H9 (cell line): ENCODE measurements around the gene TIMM9. TPM values are rescaled to one million over a fixed set of nuclear protein-coding genes. Genes with fewer than 3 reads are reported as not detected.

Experiments used
- DNase-seq: peaks from one replicate; pipeline ENCODE4 v3.0.0-alpha.2; 2017
- H2AFZ ChIP-seq: one replicate; pipeline ENCODE4 v1.6.1; 2013; ENCODE audit warnings: mild to moderate bottlenecking, low read length, control low read depth, moderate library complexity
- H2AK5ac ChIP-seq: 2 replicates; pipeline ENCODE4 v1.6.1; 2013; ENCODE audit warnings: low read length, control low read depth, mixed read lengths; ENCODE audit not compliant: insufficient read length
- H2BK120ac ChIP-seq: one replicate; pipeline ENCODE4 v1.6.1; 2013; ENCODE audit warnings: low read depth, mild to moderate bottlenecking, low read length, control low read depth, inconsistent platforms; ENCODE audit not compliant: poor library complexity, severe bottlenecking
- H2BK12ac ChIP-seq: 2 replicates; pipeline ENCODE4 v1.6.1; 2013; ENCODE audit warnings: low read length, control low read depth, mixed read lengths, low read depth; ENCODE audit not compliant: insufficient read length
- H2BK15ac ChIP-seq: 2 replicates; pipeline ENCODE4 v1.6.1; 2013; ENCODE audit warnings: low read depth, low read length, control low read depth
- H2BK20ac ChIP-seq: one replicate; pipeline ENCODE4 v1.6.1; 2013; ENCODE audit warnings: low read depth, mild to moderate bottlenecking, low read length, control low read depth, inconsistent platforms; ENCODE audit not compliant: poor library complexity, severe bottlenecking
- H2BK5ac ChIP-seq: 2 replicates; pipeline ENCODE4 v1.6.1; 2013; ENCODE audit warnings: low read length, control low read depth, mixed read lengths; ENCODE audit not compliant: insufficient read length
- H3K14ac ChIP-seq: 2 replicates; pipeline ENCODE4 v1.6.1; 2013; ENCODE audit warnings: low read length, control low read depth; ENCODE audit not compliant: insufficient read depth
- H3K18ac ChIP-seq: 2 replicates; pipeline ENCODE4 v1.6.1; 2013; ENCODE audit warnings: low read depth, mild to moderate bottlenecking, mixed read lengths, low read length, control low read depth; ENCODE audit not compliant: insufficient read length
- H3K23ac ChIP-seq: 2 replicates; pipeline ENCODE4 v1.6.1; 2013; ENCODE audit warnings: low read length, control low read depth, mixed read lengths, low read depth; ENCODE audit not compliant: insufficient read length
- H3K23me2 ChIP-seq: 2 replicates; pipeline ENCODE4 v1.6.1; 2013; ENCODE audit warnings: low read depth, mild to moderate bottlenecking, mixed read lengths, low read length, control low read depth; ENCODE audit not compliant: insufficient read length, poor library complexity, severe bottlenecking
- H3K27ac ChIP-seq: 2 replicates; pipeline ENCODE4 v1.5.1; 2013; ENCODE audit warnings: low read length, control low read depth, mixed read lengths, low read depth; ENCODE audit not compliant: insufficient read length
- H3K27me3 ChIP-seq: 2 replicates; pipeline ENCODE4 v1.6.1; 2013; ENCODE audit warnings: low read length, control low read depth, inconsistent platforms; ENCODE audit not compliant: insufficient read depth
- H3K4ac ChIP-seq: 2 replicates; pipeline ENCODE4 v1.6.1; 2013; ENCODE audit warnings: low read depth, mild to moderate bottlenecking, control low read depth, inconsistent platforms, low read length, moderate library complexity
- H3K4me1 ChIP-seq: 2 replicates; pipeline ENCODE4 v1.6.1; 2013; ENCODE audit warnings: low read length, control low read depth, inconsistent platforms; ENCODE audit not compliant: insufficient read depth
- H3K4me2 ChIP-seq: 2 replicates; pipeline ENCODE4 v1.6.1; 2013; ENCODE audit warnings: low read length, control low read depth, mixed read lengths; ENCODE audit not compliant: insufficient read length, insufficient read depth
- H3K56ac ChIP-seq: 2 replicates; pipeline ENCODE4 v1.6.1; 2013; ENCODE audit warnings: low read depth, mild to moderate bottlenecking, mixed read lengths, low read length, control low read depth; ENCODE audit not compliant: insufficient read length
- H3K79me1 ChIP-seq: 2 replicates; pipeline ENCODE4 v1.6.1; 2013; ENCODE audit warnings: low read depth, mild to moderate bottlenecking, moderate library complexity, low read length, control low read depth, inconsistent platforms; ENCODE audit not compliant: insufficient read depth, poor library complexity, severe bottlenecking
- H3K79me2 ChIP-seq: 2 replicates; pipeline ENCODE4 v1.6.1; 2013; ENCODE audit warnings: low read length, control low read depth, inconsistent platforms; ENCODE audit not compliant: insufficient read depth
- H3K9ac ChIP-seq: 2 replicates; pipeline ENCODE4 v1.6.1; 2013; ENCODE audit warnings: low read length, control low read depth, mixed read lengths; ENCODE audit not compliant: insufficient read length; ENCODE audit errors: extremely low read depth
- H3K9me3 ChIP-seq: one replicate; pipeline ENCODE4 v1.6.1; 2013; ENCODE audit warnings: low read depth, low read length, inconsistent platforms; ENCODE audit not compliant: control insufficient read depth
- H3T11ph ChIP-seq: one replicate; pipeline ENCODE4 v1.6.1; 2013; ENCODE audit warnings: mild to moderate bottlenecking, low read length, control low read depth, inconsistent platforms
- H4K20me1 ChIP-seq: one replicate; pipeline ENCODE4 v1.6.1; 2013; ENCODE audit not compliant: control insufficient read depth, insufficient read length, insufficient read depth
- H4K5ac ChIP-seq: 2 replicates; pipeline ENCODE4 v1.6.1; 2013; ENCODE audit warnings: low read depth, mild to moderate bottlenecking, mixed read lengths, low read length, control low read depth; ENCODE audit not compliant: insufficient read length
- H4K8ac ChIP-seq: replicated peaks from 2 replicates; pipeline ENCODE4 v1.6.1; 2013; ENCODE audit warnings: low read length, control low read depth, mixed read lengths, low read depth; ENCODE audit not compliant: insufficient read length
- H4K91ac ChIP-seq: 2 replicates; pipeline ENCODE4 v1.6.1; 2013; ENCODE audit warnings: low read depth, mild to moderate bottlenecking, moderate library complexity, mixed read lengths, low read length, control low read depth; ENCODE audit not compliant: insufficient read length
- H3K27ac Mint-ChIP-seq, 3 experiments: 2 replicates in 2 of 3; 3 replicates in 1 of 3; pipeline ENCODE4 v1.8.0; 2020 to 2021; ENCODE audit warnings: mixed read lengths in 3 of 3, mild to moderate bottlenecking in 1 of 3, moderate library complexity in 1 of 3
- H3K27me3 Mint-ChIP-seq: 2 replicates; pipeline ENCODE4 v1.8.0; 2021; ENCODE audit warnings: low read depth, mild to moderate bottlenecking, moderate library complexity, mixed read lengths
- H3K36me3 Mint-ChIP-seq, 3 experiments: 2 replicates in 2 of 3; 3 replicates in 1 of 3; pipeline ENCODE4 v1.8.0; 2020 to 2021; ENCODE audit warnings: low read depth in 3 of 3, mixed read lengths in 3 of 3; ENCODE audit not compliant: insufficient read depth in 1 of 3
- H3K4me1 Mint-ChIP-seq, 2 experiments: 2 replicates each; pipeline ENCODE4 v1.8.0; 2020; ENCODE audit warnings: mixed read lengths in 2 of 2
- H3K4me3 Mint-ChIP-seq, 2 experiments: 2 replicates in 1 of 2; 3 replicates in 1 of 2; pipeline ENCODE4 v1.8.0; 2020 to 2021; ENCODE audit warnings: mild to moderate bottlenecking in 2 of 2, mixed read lengths in 2 of 2, moderate library complexity in 1 of 2
- H3K9me3 Mint-ChIP-seq, 2 experiments: 2 replicates in 1 of 2; 3 replicates in 1 of 2; pipeline ENCODE4 v1.8.0; 2020; ENCODE audit warnings: mild to moderate bottlenecking in 2 of 2, mixed read lengths in 2 of 2, moderate library complexity in 1 of 2
- CTCF ChIP-seq: fragments of 200-600 bp; sonication (generic); conservative IDR thresholded peaks from 3 replicates; pipeline ENCODE4 v1.8.0; 2021; ENCODE audit warnings: antibody characterized with exemption, mild to moderate bottlenecking
- WGBS: extraction: QIAGEN DNeasy Blood & Tissue Kit; methylation state at CpG from one replicate; pipeline ENCODE4 v1.1.7; 2013; ENCODE audit warnings: missing lambda C conversion rate, low lambda C conversion rate, mixed read lengths; ENCODE audit not compliant: insufficient read length; ENCODE audit errors: extremely low coverage; 5-methylcytosine and 5-hydroxymethylcytosine counted together
- total RNA-seq: library from RNA; stranded (reverse); gene quantifications from 2 replicates; pipeline ENCODE4 v1.2.1, GENCODE V29; 2021

The TIMM9 gene
- total RNA-seq, 1 experiment from 2014 or later = 51.4 TPM

- Histone ChIP-seq H3K4me2 (no peak overlapping the region), H3T11ph (no peak overlapping the region), H2BK5ac (no peak overlapping the region), H3K9ac (no peak overlapping the region), H4K5ac (no peak overlapping the region), H2BK20ac (no peak overlapping the region), H3K9me3 (no peaks in the 10 kb centered on the region), H2BK12ac (no peak overlapping the region), H2BK120ac (no peak overlapping the region), H3K4me1 (peaks cover 2% of the 10 kb centered on the region; the same call in 1 of the 2 replicates), H4K8ac (no peak overlapping the region), H4K91ac (no peak overlapping the region), H2BK15ac (no peak overlapping the region), H3K4ac (no peak overlapping the region), H3K23ac (no peak overlapping the region), H3K27ac (no peak overlapping the region), H2AK5ac (no peak overlapping the region), H3K27me3 (peaks cover 2% of the 10 kb centered on the region; the same call in 1 of the 2 replicates), H3K79me1 (no peaks in the 10 kb centered on the region), H3K79me2 (no peaks in the 10 kb centered on the region), H2AFZ (no peak overlapping the region), H3K14ac (no peak overlapping the region), H3K23me2 (peaks cover 3% of the 10 kb centered on the region), H3K18ac (no peak overlapping the region), H3K56ac (no peak overlapping the region), H4K20me1 (no peaks in the 10 kb centered on the region)
- Mint-ChIP-seq H3K27ac (no peak overlapping the region), H3K27me3 (peaks cover 38% of the 10 kb centered on the region), H3K4me3 (peak overlapping the region in 1 of 2 experiments; percentile 19; a peak in 2 of 5 replicates), H3K9me3 (no peaks in the 10 kb centered on the region), H3K36me3 (no peaks in the 10 kb centered on the region), H3K4me1 (peaks cover 31 to 36% of the 10 kb centered on the region in 2 experiments)
- no CpG with 5 or more reads among the region's 6 CpGs for WGBS
- no peak for TF ChIP-seq CTCF
- DNase-seq = no peak
Measured at GRCh38 chr14:58397156-58397555, 30.2 kb downstream of the TIMM9 start.
